WTC11 (cell line): ENCODE data around the gene LRTM1. TPM values are rescaled to one million over a fixed set of nuclear protein-coding genes. Genes with fewer than 3 reads are reported as not detected.

Experiments used
- ATAC-seq: fragments of 200-7000 bp; cut with Tn5 transposase; 2 replicates; pipeline ENCODE4 v1.10.0; 2021; ENCODE audit warnings: mild to moderate bottlenecking, moderate library complexity
- CTCF ChIA-PET: fragments of 300-600 bp; sonication (Branson Sonifier 250); formaldehyde crosslinking; loops from one replicate; lab custom pipeline; 2021; ENCODE audit warnings: antibody characterized with exemption; lab: Charles Lee
- POLR2A ChIA-PET: fragments of 350-600 bp; sonication (Branson Sonifier 250); formaldehyde crosslinking; loops from one replicate; lab custom pipeline; 2021; ENCODE audit warnings: antibody characterized with exemption; lab: Charles Lee
- DNase-seq: peaks from one replicate; pipeline ENCODE4 v3.0.0; 2021; ENCODE audit warnings: low spot score
- H3K27ac Mint-ChIP-seq: 2 replicates; pipeline ENCODE4 v1.8.0; 2021; ENCODE audit warnings: mixed read lengths
- H3K27me3 Mint-ChIP-seq: 2 replicates; pipeline ENCODE4 v1.8.0; 2021; ENCODE audit warnings: low read depth, mild to moderate bottlenecking, moderate library complexity, mixed read lengths
- H3K36me3 Mint-ChIP-seq: 2 replicates; pipeline ENCODE4 v1.8.0; 2021; ENCODE audit warnings: mixed read lengths
- H3K4me1 Mint-ChIP-seq: 2 replicates; pipeline ENCODE4 v1.8.0; 2022; ENCODE audit warnings: mixed read lengths
- H3K4me3 Mint-ChIP-seq: 2 replicates; pipeline ENCODE4 v1.8.0; 2021; ENCODE audit warnings: mild to moderate bottlenecking, moderate library complexity, mixed read lengths
- H3K9me3 Mint-ChIP-seq: 2 replicates; pipeline ENCODE4 v1.8.0; 2021; ENCODE audit warnings: mixed read lengths
- AFF4 ChIP-seq: sonication (generic); formaldehyde crosslinking; IDR thresholded peaks from 2 replicates; pipeline ENCODE4 v1.8.1; 2023; ENCODE audit warnings: mild to moderate bottlenecking, missing genetic modification reagents, borderline replicate concordance
- AR ChIP-seq: fragments of 250-450 bp; sonication (Bioruptor Pico); IDR thresholded peaks from 2 replicates; pipeline ENCODE4 v1.9.0; 2021; ENCODE audit warnings: mild to moderate bottlenecking
- ATF1 ChIP-seq: sonication (generic); formaldehyde crosslinking; IDR thresholded peaks from 2 replicates; pipeline ENCODE4 v1.8.1; 2023; ENCODE audit warnings: mild to moderate bottlenecking, moderate library complexity, missing genetic modification reagents
- ATF3 ChIP-seq: sonication (generic); formaldehyde crosslinking; conservative IDR thresholded peaks from 2 replicates; pipeline ENCODE4 v1.8.1; 2022; ENCODE audit warnings: mild to moderate bottlenecking, missing genetic modification reagents
- ATF6 ChIP-seq: sonication (generic); formaldehyde crosslinking; IDR thresholded peaks from 2 replicates; pipeline ENCODE4 v1.8.1; 2023; ENCODE audit warnings: mild to moderate bottlenecking, missing genetic modification reagents
- CDX4 ChIP-seq: fragments of 250-450 bp; sonication (Bioruptor Pico); IDR thresholded peaks from 2 replicates; pipeline ENCODE4 v1.9.0; 2021; ENCODE audit warnings: moderate library complexity, mild to moderate bottlenecking, inconsistent platforms, borderline replicate concordance
- ESRRA ChIP-seq: sonication (generic); formaldehyde crosslinking; IDR thresholded peaks from 2 replicates; pipeline ENCODE4 v1.8.1; 2022; ENCODE audit warnings: mild to moderate bottlenecking, missing genetic modification reagents, borderline replicate concordance
- FOXJ3 ChIP-seq: sonication (generic); formaldehyde crosslinking; IDR thresholded peaks from 2 replicates; pipeline ENCODE4 v1.9.0; 2021; ENCODE audit warnings: missing genetic modification reagents, mild to moderate bottlenecking, borderline replicate concordance
- FOXP4 ChIP-seq: sonication (generic); formaldehyde crosslinking; IDR thresholded peaks from 2 replicates; pipeline ENCODE4 v1.8.0; 2022; ENCODE audit warnings: mild to moderate bottlenecking, missing genetic modification reagents
- GTF2I ChIP-seq: fragments of 250-450 bp; sonication (Bioruptor Pico); conservative IDR thresholded peaks from 2 replicates; pipeline ENCODE4 v1.4.0; 2021; ENCODE audit warnings: mild to moderate bottlenecking
- IRF1 ChIP-seq: sonication (generic); formaldehyde crosslinking; IDR thresholded peaks from 2 replicates; pipeline ENCODE4 v1.8.0; 2023; ENCODE audit warnings: missing genetic modification reagents
- JAZF1 ChIP-seq: fragments of 250-450 bp; sonication (Bioruptor Pico); IDR thresholded peaks from 2 replicates; pipeline ENCODE4 v1.9.0; 2021; ENCODE audit warnings: moderate library complexity, mild to moderate bottlenecking, inconsistent platforms
- MLX ChIP-seq: sonication (generic); formaldehyde crosslinking; IDR thresholded peaks from 2 replicates; pipeline ENCODE4 v1.8.1; 2023; ENCODE audit warnings: mild to moderate bottlenecking, missing genetic modification reagents, moderate library complexity
- NFE2L1 ChIP-seq: sonication (generic); formaldehyde crosslinking; IDR thresholded peaks from 2 replicates; pipeline ENCODE4 v1.8.1; 2023; ENCODE audit warnings: missing genetic modification reagents
- OVOL2 ChIP-seq: fragments of 250-450 bp; sonication (Bioruptor Pico); IDR thresholded peaks from 2 replicates; pipeline ENCODE4 v1.9.0; 2021; ENCODE audit warnings: mild to moderate bottlenecking, borderline replicate concordance
- PREB ChIP-seq: sonication (generic); formaldehyde crosslinking; IDR thresholded peaks from 2 replicates; pipeline ENCODE4 v1.8.1; 2022; ENCODE audit warnings: mild to moderate bottlenecking, missing genetic modification reagents, moderate library complexity, borderline replicate concordance
- SP1 ChIP-seq: sonication (generic); formaldehyde crosslinking; conservative IDR thresholded peaks from 2 replicates; pipeline ENCODE4 v1.8.1; 2022; ENCODE audit warnings: missing genetic modification reagents
- TP53 ChIP-seq: sonication (generic); formaldehyde crosslinking; IDR thresholded peaks from 2 replicates; pipeline ENCODE4 v1.8.1; 2023; ENCODE audit warnings: mild to moderate bottlenecking, missing genetic modification reagents
- ZBTB21 ChIP-seq: sonication (generic); formaldehyde crosslinking; IDR thresholded peaks from 2 replicates; pipeline ENCODE4 v1.8.1; 2023; ENCODE audit warnings: mild to moderate bottlenecking, missing genetic modification reagents, borderline replicate concordance
- ZNF232 ChIP-seq: sonication (generic); formaldehyde crosslinking; IDR thresholded peaks from 2 replicates; pipeline ENCODE4 v1.8.0; 2022; ENCODE audit warnings: mild to moderate bottlenecking, missing genetic modification reagents
- ZNF512 ChIP-seq: sonication (generic); formaldehyde crosslinking; IDR thresholded peaks from 2 replicates; pipeline ENCODE4 v1.8.1; 2022; ENCODE audit warnings: missing genetic modification reagents, borderline replicate concordance
- total RNA-seq: library from RNA; stranded (reverse); gene quantifications from 3 replicates; pipeline ENCODE4 v1.2.3, GENCODE V29; 2021

The LRTM1 gene
- total RNA-seq, 1 experiment from 2014 or later, result not detected

GRCh38 chr3:54977439-54977838, 49.6 kb upstream of the LRTM1 start (continued):
- TF ChIP-seq ATF6 (CRISPR knock-in tag) (no peak), PREB (no peak), MLX (CRISPR knock-in tag) (no peak), JAZF1 (no peak), TP53 (CRISPR knock-in tag) (no peak), AFF4 (CRISPR knock-in tag) (no peak), ZNF232 (CRISPR knock-in tag) (no peak)

GRCh38 chr3:54970895-54971294, 43.0 kb upstream of the LRTM1 start:
- Mint-ChIP-seq H3K36me3 (no peaks in the 10 kb centered on the region), H3K27me3 (no peaks in the 10 kb centered on the region), H3K4me3 (no peak overlapping the region), H3K9me3 (no peaks in the 10 kb centered on the region), H3K27ac (no peak overlapping the region), H3K4me1 (peaks cover 15% of the 10 kb centered on the region)
- ATAC-seq (no peak), DNase-seq (no peak)
- ChIA-PET POLR2A (no interaction called here), CTCF (no interaction called here)
- TF ChIP-seq ATF1 (no peak), CDX4 (no peak), IRF1 (CRISPR knock-in tag) (no peak), ZNF512 (CRISPR knock-in tag) (no peak), FOXP4 (CRISPR knock-in tag) (no peak), NFE2L1 (CRISPR knock-in tag) (no peak), ZBTB21 (CRISPR knock-in tag) (no peak), OVOL2 (CRISPR knock-in tag) (no peak), AR (no peak), ATF3 (CRISPR knock-in tag) (no peak), FOXJ3 (no peak), ESRRA (CRISPR knock-in tag) (no peak), GTF2I (CRISPR knock-in tag) (no peak), SP1 (CRISPR knock-in tag) (no peak)
